ENCODE measurements around the gene VPS35. TPM values are rescaled to one million over a fixed set of nuclear protein-coding genes. Genes with fewer than 3 reads are reported as not detected.
A peak's percentile ranks its signal among the peaks of the same experiment; 100 is the strongest.

The VPS35 gene
- total and polyA plus RNA-seq, 2 of the 13 experiments (the other 11 are each of a cell fraction or from before 2014, with no cell fraction given), result 30.7 to 136 TPM

DNA sequence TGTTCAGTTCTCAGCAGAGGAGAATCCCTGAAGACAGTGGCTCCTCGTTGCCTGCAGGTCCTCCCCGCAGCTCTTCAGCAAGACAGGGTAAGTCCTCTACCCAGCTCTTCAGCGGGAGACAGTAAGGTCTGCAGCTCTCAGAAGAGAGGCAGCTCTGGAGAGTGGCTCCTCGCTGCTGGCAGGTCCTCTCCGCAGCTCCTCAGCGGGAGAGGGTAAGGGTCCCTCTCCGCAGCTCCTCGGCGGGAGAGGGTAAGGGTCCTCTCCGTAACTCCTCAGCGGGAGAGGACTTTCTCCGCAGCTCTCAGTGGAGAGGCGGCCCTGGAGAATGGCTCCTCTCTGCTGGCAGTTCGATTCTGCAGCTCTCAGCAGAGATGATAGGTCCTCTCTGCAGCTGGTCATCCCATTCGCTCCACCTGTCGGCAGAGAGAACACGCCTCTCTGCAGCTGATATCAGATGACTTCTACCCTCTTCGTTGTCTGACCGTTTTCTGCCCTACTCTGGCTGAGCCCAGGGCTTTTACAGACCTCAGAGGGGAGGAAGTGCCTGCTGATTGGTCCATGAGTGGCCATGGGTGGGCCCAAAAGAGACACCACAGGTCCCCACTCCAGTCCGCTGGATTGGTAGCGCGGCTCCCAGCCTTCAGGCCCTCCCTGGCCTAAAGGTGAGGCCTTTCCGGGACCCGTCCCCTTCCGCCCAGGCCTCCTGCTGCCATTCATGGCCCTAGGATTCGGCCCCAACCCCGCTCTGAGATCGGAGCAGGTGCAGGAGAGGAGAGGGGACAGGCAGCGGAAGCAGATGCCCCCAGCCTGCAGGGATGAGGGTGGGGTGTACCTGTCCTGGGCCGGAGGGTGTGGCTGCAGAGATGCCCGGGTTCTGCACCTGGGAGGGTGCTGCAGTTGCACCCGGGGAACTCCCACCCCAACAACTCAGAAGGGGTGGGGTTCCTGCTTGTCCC lies 55.9 kb downstream of the VPS35 start (continued):
- TF ChIP-seq, protein P1, sequence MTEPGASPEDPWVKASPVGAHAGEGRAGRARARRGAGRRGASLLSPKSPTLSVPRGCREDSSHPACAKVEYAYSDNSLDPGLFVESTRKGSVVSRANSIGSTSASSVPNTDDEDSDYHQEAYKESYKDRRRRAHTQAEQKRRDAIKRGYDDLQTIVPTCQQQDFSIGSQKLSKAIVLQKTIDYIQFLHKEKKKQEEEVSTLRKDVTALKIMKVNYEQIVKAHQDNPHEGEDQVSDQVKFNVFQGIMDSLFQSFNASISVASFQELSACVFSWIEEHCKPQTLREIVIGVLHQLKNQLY (CRISPR knock-in tag; IDR thresholded peaks at IDR 0.05), result 0 out of 2 replicates have a peak, but pooled peaks have one; percentile 7
- TF ChIP-seq CCDC6 (CRISPR knock-in tag; IDR thresholded peaks at IDR 0.05) (peak; percentile 72; the same call in 1 of the 2 replicates), KLF16 (CRISPR knock-in tag; IDR thresholded peaks at IDR 0.05) (peak in 1 of 2 experiments; percentile 24; a peak in 1 of 4 replicates), ZNF777 (CRISPR knock-in tag; IDR thresholded peaks at IDR 0.05) (no peak), KDM5B (CRISPR knock-in tag; IDR thresholded peaks at IDR 0.05; ENCODE audit: borderline replicate concordance) (peak; percentile 95), HOXA7 (CRISPR knock-in tag; IDR thresholded peaks at IDR 0.05) (no peak; the same call in 1 of the 2 replicates), TBP (CRISPR knock-in tag; IDR thresholded peaks at IDR 0.05) (no peak), CCAR2 (optimal IDR thresholded peaks at IDR 0.05; ENCODE audit: low read depth, low read length) (no peak), ATF7-NPFF (CRISPR knock-in tag; IDR thresholded peaks at IDR 0.05; ENCODE audit: low read depth) (peak; percentile 58; the same call in 1 of the 2 replicates), NFE2L1 (CRISPR knock-in tag; IDR thresholded peaks at IDR 0.05; ENCODE audit: borderline replicate concordance) (no peak), ARNTL (CRISPR knock-in tag; IDR thresholded peaks at IDR 0.05) (no peak), ZNF234 (CRISPR knock-in tag; conservative IDR thresholded peaks at IDR 0.05) (no peak), NCOA1 (CRISPR knock-in tag; IDR thresholded peaks at IDR 0.05) (no peak), SMAD9 (CRISPR knock-in tag; IDR thresholded peaks at IDR 0.05) (no peak)
- TF ChIP-seq, protein P2, sequence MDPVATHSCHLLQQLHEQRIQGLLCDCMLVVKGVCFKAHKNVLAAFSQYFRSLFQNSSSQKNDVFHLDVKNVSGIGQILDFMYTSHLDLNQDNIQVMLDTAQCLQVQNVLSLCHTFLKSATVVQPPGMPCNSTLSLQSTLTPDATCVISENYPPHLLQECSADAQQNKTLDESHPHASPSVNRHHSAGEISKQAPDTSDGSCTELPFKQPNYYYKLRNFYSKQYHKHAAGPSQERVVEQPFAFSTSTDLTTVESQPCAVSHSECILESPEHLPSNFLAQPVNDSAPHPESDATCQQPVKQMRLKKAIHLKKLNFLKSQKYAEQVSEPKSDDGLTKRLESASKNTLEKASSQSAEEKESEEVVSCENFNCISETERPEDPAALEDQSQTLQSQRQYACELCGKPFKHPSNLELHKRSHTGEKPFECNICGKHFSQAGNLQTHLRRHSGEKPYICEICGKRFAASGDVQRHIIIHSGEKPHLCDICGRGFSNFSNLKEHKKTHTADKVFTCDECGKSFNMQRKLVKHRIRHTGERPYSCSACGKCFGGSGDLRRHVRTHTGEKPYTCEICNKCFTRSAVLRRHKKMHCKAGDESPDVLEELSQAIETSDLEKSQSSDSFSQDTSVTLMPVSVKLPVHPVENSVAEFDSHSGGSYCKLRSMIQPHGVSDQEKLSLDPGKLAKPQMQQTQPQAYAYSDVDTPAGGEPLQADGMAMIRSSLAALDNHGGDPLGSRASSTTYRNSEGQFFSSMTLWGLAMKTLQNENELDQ (CRISPR knock-in tag; IDR thresholded peaks at IDR 0.05; ENCODE audit: borderline replicate concordance), result no peak
- TF ChIP-seq, protein P3, sequence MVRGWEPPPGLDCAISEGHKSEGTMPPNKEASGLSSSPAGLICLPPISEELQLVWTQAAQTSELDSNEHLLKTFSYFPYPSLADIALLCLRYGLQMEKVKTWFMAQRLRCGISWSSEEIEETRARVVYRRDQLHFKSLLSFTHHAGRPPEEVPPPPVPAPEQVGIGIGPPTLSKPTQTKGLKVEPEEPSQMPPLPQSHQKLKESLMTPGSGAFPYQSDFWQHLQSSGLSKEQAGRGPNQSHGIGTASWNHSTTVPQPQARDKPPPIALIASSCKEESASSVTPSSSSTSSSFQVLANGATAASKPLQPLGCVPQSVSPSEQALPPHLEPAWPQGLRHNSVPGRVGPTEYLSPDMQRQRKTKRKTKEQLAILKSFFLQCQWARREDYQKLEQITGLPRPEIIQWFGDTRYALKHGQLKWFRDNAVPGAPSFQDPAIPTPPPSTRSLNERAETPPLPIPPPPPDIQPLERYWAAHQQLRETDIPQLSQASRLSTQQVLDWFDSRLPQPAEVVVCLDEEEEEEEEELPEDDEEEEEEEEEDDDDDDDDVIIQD (CRISPR knock-in tag; IDR thresholded peaks at IDR 0.05; ENCODE audit: low read depth), result peak; percentile 10; the same call in 1 of the 2 replicates
- TF ChIP-seq, protein P4, sequence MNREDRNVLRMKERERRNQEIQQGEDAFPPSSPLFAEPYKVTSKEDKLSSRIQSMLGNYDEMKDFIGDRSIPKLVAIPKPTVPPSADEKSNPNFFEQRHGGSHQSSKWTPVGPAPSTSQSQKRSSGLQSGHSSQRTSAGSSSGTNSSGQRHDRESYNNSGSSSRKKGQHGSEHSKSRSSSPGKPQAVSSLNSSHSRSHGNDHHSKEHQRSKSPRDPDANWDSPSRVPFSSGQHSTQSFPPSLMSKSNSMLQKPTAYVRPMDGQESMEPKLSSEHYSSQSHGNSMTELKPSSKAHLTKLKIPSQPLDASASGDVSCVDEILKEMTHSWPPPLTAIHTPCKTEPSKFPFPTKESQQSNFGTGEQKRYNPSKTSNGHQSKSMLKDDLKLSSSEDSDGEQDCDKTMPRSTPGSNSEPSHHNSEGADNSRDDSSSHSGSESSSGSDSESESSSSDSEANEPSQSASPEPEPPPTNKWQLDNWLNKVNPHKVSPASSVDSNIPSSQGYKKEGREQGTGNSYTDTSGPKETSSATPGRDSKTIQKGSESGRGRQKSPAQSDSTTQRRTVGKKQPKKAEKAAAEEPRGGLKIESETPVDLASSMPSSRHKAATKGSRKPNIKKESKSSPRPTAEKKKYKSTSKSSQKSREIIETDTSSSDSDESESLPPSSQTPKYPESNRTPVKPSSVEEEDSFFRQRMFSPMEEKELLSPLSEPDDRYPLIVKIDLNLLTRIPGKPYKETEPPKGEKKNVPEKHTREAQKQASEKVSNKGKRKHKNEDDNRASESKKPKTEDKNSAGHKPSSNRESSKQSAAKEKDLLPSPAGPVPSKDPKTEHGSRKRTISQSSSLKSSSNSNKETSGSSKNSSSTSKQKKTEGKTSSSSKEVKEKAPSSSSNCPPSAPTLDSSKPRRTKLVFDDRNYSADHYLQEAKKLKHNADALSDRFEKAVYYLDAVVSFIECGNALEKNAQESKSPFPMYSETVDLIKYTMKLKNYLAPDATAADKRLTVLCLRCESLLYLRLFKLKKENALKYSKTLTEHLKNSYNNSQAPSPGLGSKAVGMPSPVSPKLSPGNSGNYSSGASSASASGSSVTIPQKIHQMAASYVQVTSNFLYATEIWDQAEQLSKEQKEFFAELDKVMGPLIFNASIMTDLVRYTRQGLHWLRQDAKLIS (CRISPR knock-in tag; IDR thresholded peaks at IDR 0.05), result no peak
